Renal cortical epithelial cell (primary cell): ENCODE results near the gene PLXNA3. TPM values are rescaled to one million over a fixed set of nuclear protein-coding genes. Genes with fewer than 3 reads are reported as not detected.
A peak's percentile ranks its signal among the peaks of the same experiment; 100 is the strongest.

Source experiments
- DNase-seq: peaks from one replicate; pipeline ENCODE4 v3.0.0-alpha.2; 2011; ENCODE audit warnings: low read depth
- total RNA-seq: library from RNA; depleted of rRNA; stranded (reverse); fragments of >200 nt; gene quantifications from 2 replicates; pipeline ENCODE4 v1.2.3, GENCODE V29; 2014

PLXNA3 gene
- total RNA-seq = 13.0 and 33.7 TPM in 2 replicates

- no peak for DNase-seq
Observed at GRCh38 chrX:154458116-154458953, at the start of gene PLXNA3. Gene PLXNA3 (plus strand): TSS chrX:154458281. CDS start chrX:154460184, 1,903 bp downstream.

GRCh38 chrX:154408659-154409221, 49.3 kb upstream of the PLXNA3 start:
- no peak for DNase-seq

- DNase-seq = peak; percentile 69
Observed at GRCh38 chrX:154409222-154409871, 48.7 kb upstream of the PLXNA3 start, which contains the start of gene DNASE1L1. Gene DNASE1L1 (minus strand): TSS chrX:154409254. CDS start chrX:154405568, 3,686 bp downstream.

GRCh38 chrX:154411981-154412340, 46.1 kb upstream of the PLXNA3 start:
- peak; percentile 35 for DNase-seq

GRCh38 chrX:154412468-154412867, 45.6 kb upstream of the PLXNA3 start:
- DNase-seq = no peak

- DNase-seq = no peak
Observed at GRCh38 chrX:154413142-154413541, 44.9 kb upstream of the PLXNA3 start.

GRCh38 chrX:154417157-154417556, 40.9 kb upstream of the PLXNA3 start:
- DNase-seq = no peak

GRCh38 chrX:154419189-154419588, 38.9 kb upstream of the PLXNA3 start:
- DNase-seq = no peak

GRCh38 chrX:154419688-154420401, 38.2 kb upstream of the PLXNA3 start:
- no peak for DNase-seq

- no peak for DNase-seq
Observed at GRCh38 chrX:154420402-154420756, 37.7 kb upstream of the PLXNA3 start.

- DNase-seq = no peak
Observed at GRCh38 chrX:154426916-154427770, 30.9 kb upstream of the PLXNA3 start.

- DNase-seq = peak; percentile 76
Observed at GRCh38 chrX:154428176-154429171, 29.6 kb upstream of the PLXNA3 start, which contains the start of gene ATP6AP1. Gene ATP6AP1 (plus strand): TSS chrX:154428677. CDS start chrX:154428693, 16 bp downstream.

- no peak for DNase-seq
Observed at GRCh38 chrX:154429711-154430110, 28.4 kb upstream of the PLXNA3 start.

GRCh38 chrX:154430479-154430878, 27.6 kb upstream of the PLXNA3 start:
- no peak for DNase-seq

- DNase-seq = no peak
Observed at GRCh38 chrX:154430916-154431315, 27.2 kb upstream of the PLXNA3 start.

GRCh38 chrX:154431341-154431740, 26.7 kb upstream of the PLXNA3 start:
- DNase-seq = no peak

- no peak for DNase-seq
Observed at GRCh38 chrX:154432210-154432609, 25.9 kb upstream of the PLXNA3 start.

GRCh38 chrX:154433605-154434004, 24.5 kb upstream of the PLXNA3 start:
- no peak for DNase-seq

- DNase-seq = no peak
Observed at GRCh38 chrX:154434394-154435168, 23.5 kb upstream of the PLXNA3 start.
